Small intestine (tissue), 7 donors: ENCODE data around the gene KCNH1. TPM values are rescaled to one million over a fixed set of nuclear protein-coding genes. Genes with fewer than 3 reads are reported as not detected.

Experiments used
- DNase-seq, 2 donors: peaks; one replicate each; pipeline versions ENCODE4 v3.0.0 to v3.0.0-alpha.2; 2013
- FAIRE-seq: peaks from 2 replicates; lab custom pipeline; 2012; peaks lifted over from hg19 to GRCh38; lab: Jason Lieb, UNC
- H3K27ac ChIP-seq, 3 donors: one replicate each; pipeline ENCODE4 v1.5.1; 2013; ENCODE audit warnings: low read length in 2 of 3, mild to moderate bottlenecking in 2 of 3, control low read depth in 1 of 3, inconsistent platforms in 1 of 3, low read depth in 1 of 3, moderate library complexity in 1 of 3
- H3K27me3 ChIP-seq, 3 donors: one replicate each; pipeline ENCODE4 v1.6.1; 2013; ENCODE audit warnings: low read length in 3 of 3, inconsistent platforms in 1 of 3; ENCODE audit not compliant: control insufficient read depth in 3 of 3, insufficient read depth in 3 of 3
- H3K36me3 ChIP-seq, 3 donors: one replicate each; pipeline ENCODE4 v1.6.1; 2013; ENCODE audit warnings: low read length in 3 of 3, inconsistent platforms in 1 of 3, low read depth in 1 of 3, mild to moderate bottlenecking in 1 of 3, moderate library complexity in 1 of 3; ENCODE audit not compliant: control insufficient read depth in 3 of 3, insufficient read depth in 2 of 3
- H3K4me1 ChIP-seq, 3 donors: one replicate each; pipeline ENCODE4 v1.6.1; 2013; ENCODE audit warnings: low read length in 2 of 3, inconsistent platforms in 1 of 3, low read depth in 1 of 3, mild to moderate bottlenecking in 1 of 3, moderate library complexity in 1 of 3; ENCODE audit not compliant: control insufficient read depth in 3 of 3, insufficient read depth in 2 of 3
- H3K4me3 ChIP-seq, 3 donors: one replicate each; pipeline ENCODE4 v1.5.1; 2013; ENCODE audit warnings: low read length in 3 of 3, control low read depth in 1 of 3, inconsistent platforms in 1 of 3, low read depth in 1 of 3, mild to moderate bottlenecking in 1 of 3, moderate library complexity in 1 of 3
- H3K9me3 ChIP-seq, 2 donors: one replicate each; pipeline ENCODE4 v1.6.1; 2013; ENCODE audit warnings: low read depth in 1 of 2, low read length in 1 of 2; ENCODE audit not compliant: control insufficient read depth in 2 of 2, insufficient read depth in 1 of 2
- WGBS, 3 donors: extraction: QIAGEN DNeasy Blood & Tissue Kit; methylation state at CpG; one replicate each; pipeline ENCODE4 v1.1.7; 2013; 5-methylcytosine and 5-hydroxymethylcytosine counted together
- polyA plus RNA-seq, 4 donors: library from polyadenylated mRNA; stranded (reverse) in 3 of 4; unstranded in 1 of 4; fragments of 200-250 nt in 3 of 4; fragments of 120-200 nt in 1 of 4; gene quantifications; one replicate each; pipeline versions ENCODE4 v1.2.1 to v1.2.3, GENCODE V29; 2013
- donor health status: healthy with polysubstance abuse.
- donor health status: control.
- donor health status: control.
- donor health status: Bipolar disorder and iron deficiency.
- donor health status: healthy.

The KCNH1 gene
- polyA plus RNA-seq, 4 donors, result 0.13 to 0.42 TPM; not detected in 2

DNA sequence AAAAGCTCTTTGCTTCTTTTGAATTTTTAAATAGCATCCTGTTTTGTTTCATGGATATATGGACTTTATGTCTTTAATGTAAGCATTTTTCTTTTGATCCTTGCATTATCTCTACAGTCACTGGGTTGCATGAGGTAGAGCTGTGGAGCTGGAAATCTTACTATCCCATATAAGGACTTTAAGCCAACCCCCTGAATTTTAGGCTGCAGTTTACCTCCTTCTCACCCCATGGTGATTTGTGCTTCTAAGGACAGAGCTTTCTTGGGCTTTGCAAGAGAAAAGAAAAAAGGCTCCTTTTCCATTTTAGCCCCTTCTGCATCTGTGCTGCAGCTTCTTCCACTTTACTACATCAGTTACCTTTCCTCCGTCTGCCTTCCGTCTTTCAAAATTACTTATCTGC, 431.4 kb downstream of the KCNH1 start:
- no peak overlapping the region for H3K27ac ChIP-seq
- H3K4me3 ChIP-seq, result no peak overlapping the region
- no peaks in the 10 kb centered on the region for H3K9me3 ChIP-seq
- DNase-seq (no peak), FAIRE-seq (no peak)
- 93 to 98% (median 96%) methylated on average over 2 of the region's 2 CpGs for WGBS, 3 donors
- H3K27me3 ChIP-seq, result no peaks in the 10 kb centered on the region
- no peaks in the 10 kb centered on the region for H3K36me3 ChIP-seq
- no peaks in the 10 kb centered on the region for H3K4me1 ChIP-seq

DNA sequence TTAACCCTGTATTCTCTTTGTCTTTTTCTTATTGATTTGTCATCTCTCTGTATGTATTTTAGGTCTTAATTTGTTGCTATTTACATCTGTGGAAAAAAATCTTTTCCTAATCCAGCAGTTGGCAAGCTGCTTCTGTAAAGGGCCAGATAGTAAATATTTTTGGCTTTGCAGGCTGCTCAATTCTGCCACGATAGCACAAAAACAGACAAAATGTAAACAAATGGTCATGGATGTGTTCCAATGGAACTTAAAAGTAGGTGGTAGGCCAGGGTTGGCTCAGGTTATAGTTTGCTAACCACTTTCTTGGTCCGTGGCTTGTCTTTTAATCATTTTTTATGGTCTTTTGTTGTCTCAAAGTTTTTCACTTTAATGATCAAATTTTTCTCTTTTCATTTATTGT, 433.4 kb downstream of the KCNH1 start:
- H3K27ac ChIP-seq, result no peak overlapping the region
- 55 to 75% (median 62%) methylated on average over 2 of the region's 2 CpGs for WGBS, 3 donors
- no peak for FAIRE-seq

GRCh38 chr1:210700083-210700482, 433.9 kb downstream of the KCNH1 start:
- Histone ChIP-seq H3K9me3 (no peaks in the 10 kb centered on the region), H3K4me1 (no peaks in the 10 kb centered on the region), H3K4me3 (no peak overlapping the region), H3K36me3 (no peaks in the 10 kb centered on the region), H3K27me3 (no peaks in the 10 kb centered on the region), H3K27ac (no peak overlapping the region)
- WGBS, 3 donors, result 73 to 100% (median 88%) methylated on average over 1 of the region's 1 CpG
- DNase-seq (no peak), FAIRE-seq (no peak)

More for the DNA sequence above, 433.4 kb downstream of the KCNH1 start:
- no peak overlapping the region for H3K4me3 ChIP-seq
- H3K9me3 ChIP-seq, result no peaks in the 10 kb centered on the region
- H3K36me3 ChIP-seq, result no peaks in the 10 kb centered on the region
- no peaks in the 10 kb centered on the region for H3K27me3 ChIP-seq
- no peaks in the 10 kb centered on the region for H3K4me1 ChIP-seq
- no peak for DNase-seq

DNA sequence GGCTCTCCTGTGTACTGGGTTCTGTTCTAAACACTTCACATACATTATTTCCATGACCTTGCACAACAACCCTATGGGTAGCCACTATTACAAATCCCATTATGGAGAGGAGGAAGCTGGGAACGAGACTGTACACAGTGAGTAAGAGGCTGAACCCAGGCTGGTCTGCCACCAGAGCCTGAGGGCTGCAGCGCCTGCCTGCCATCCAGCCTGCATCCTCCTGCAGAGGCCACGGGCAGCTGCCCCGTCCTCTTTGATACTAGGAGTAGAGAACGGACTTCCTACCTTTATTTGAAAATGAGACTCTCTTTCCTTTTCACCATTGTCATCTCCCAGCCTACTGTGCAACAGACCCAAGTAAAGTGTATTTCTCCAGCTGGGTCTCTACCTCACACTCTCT, 435.3 kb downstream of the KCNH1 start:
- DNase-seq (no peak), FAIRE-seq (no peak)
- H3K27me3 ChIP-seq, result no peaks in the 10 kb centered on the region
- no peaks in the 10 kb centered on the region for H3K9me3 ChIP-seq
- H3K4me3 ChIP-seq, result no peak overlapping the region
- no peaks in the 10 kb centered on the region for H3K36me3 ChIP-seq
- WGBS, 3 donors, result 89 to 94% (median 93%) methylated on average over 5 of the region's 5 CpGs
- no peak overlapping the region for H3K27ac ChIP-seq
- no peaks in the 10 kb centered on the region for H3K4me1 ChIP-seq

DNA sequence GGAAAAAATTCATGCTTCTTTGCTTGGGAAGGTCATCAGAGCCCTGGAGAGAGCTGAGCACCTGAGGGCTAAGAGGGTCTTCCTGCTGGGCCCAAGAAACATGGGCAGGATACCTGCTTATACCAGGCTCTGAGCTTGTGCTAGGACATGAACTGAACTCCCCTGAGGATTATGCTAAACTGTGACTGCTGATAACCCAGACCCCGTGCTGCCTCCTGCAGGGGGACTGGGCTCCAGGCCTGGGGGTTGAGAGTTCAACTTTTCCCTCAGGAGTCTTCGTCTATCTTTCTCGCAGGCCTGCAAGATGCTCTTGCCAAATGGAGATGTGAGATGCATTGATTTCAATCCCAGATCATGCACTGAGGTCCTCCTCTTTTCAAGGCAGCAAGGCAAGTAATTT, 436.8 kb downstream of the KCNH1 start:
- Histone ChIP-seq H3K4me3 (no peak overlapping the region), H3K36me3 (no peaks in the 10 kb centered on the region), H3K9me3 (no peaks in the 10 kb centered on the region), H3K4me1 (no peaks in the 10 kb centered on the region), H3K27me3 (no peaks in the 10 kb centered on the region), H3K27ac (no peak overlapping the region)
- DNase-seq (no peak), FAIRE-seq (no peak)
- 72 to 87% (median 86%) methylated on average over 3 of the region's 3 CpGs for WGBS, 3 donors

DNA sequence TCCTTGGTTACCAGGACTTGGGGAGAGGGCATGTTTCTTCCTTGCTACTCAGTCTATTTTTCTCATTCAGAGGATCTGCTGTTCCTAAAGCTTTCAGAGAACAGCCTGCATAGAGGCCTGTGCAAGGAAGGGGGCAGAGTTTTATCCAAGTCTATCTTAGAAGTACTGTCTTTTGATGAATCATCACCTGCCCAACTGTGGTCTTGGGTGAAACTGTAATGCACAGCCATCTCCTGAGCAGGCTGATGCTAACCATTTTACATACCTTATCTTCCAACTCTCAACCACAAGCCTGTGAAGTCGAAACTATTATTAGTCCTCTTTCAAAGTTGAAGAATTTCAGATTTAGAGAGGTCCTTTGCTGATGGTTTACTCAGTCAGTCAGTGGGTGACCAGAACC, 437.2 kb downstream of the KCNH1 start:
- Histone ChIP-seq H3K27me3 (no peaks in the 10 kb centered on the region), H3K9me3 (no peaks in the 10 kb centered on the region), H3K4me1 (no peaks in the 10 kb centered on the region), H3K4me3 (no peak overlapping the region), H3K36me3 (no peaks in the 10 kb centered on the region), H3K27ac (no peak overlapping the region)
- no peak for DNase-seq
- FAIRE-seq, result no peak
- 73 to 80% (median 79%) methylated on average over 1 of the region's 1 CpG for WGBS, 3 donors

- FAIRE-seq, result no peak
- Histone ChIP-seq H3K27ac (no peak overlapping the region), H3K9me3 (no peaks in the 10 kb centered on the region), H3K4me3 (no peak overlapping the region), H3K4me1 (no peaks in the 10 kb centered on the region), H3K36me3 (no peaks in the 10 kb centered on the region), H3K27me3 (no peaks in the 10 kb centered on the region)
- no peak for DNase-seq
- 70 to 85% (median 83%) methylated on average over 1 of the region's 1 CpG for WGBS, 3 donors
These were observed 438.9 kb downstream of the KCNH1 start for GRCh38 chr1:210695026-210695425.

DNA sequence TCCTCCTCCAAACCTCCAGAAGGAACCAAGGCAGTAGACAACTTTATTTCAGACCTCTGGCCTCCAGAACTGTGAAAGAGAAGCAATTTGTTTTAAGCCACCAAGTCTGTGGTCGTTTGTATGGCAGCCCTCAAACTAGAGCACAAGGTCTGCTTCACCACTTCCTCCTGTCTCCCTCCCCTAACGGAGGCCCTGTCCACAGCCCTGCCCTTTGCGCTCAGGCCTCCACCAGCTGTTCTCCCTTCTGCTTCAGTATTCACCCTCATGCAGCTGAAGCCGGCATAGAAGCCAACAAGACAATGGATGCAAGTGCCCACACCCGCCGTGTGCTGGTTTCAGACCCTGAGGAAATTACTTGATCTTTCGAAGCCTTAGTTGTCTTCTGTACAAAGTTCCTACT, 441.2 kb downstream of the KCNH1 start:
- no peaks in the 10 kb centered on the region for H3K4me1 ChIP-seq
- 42 to 71% (median 60%) methylated on average over 7 of the region's 7 CpGs for WGBS, 3 donors
- H3K9me3 ChIP-seq, result no peaks in the 10 kb centered on the region
- DNase-seq (no peak), FAIRE-seq (no peak)
- no peak overlapping the region for H3K4me3 ChIP-seq
- no peaks in the 10 kb centered on the region for H3K27me3 ChIP-seq
- no peaks in the 10 kb centered on the region for H3K36me3 ChIP-seq
- H3K27ac ChIP-seq, result no peak overlapping the region

DNA sequence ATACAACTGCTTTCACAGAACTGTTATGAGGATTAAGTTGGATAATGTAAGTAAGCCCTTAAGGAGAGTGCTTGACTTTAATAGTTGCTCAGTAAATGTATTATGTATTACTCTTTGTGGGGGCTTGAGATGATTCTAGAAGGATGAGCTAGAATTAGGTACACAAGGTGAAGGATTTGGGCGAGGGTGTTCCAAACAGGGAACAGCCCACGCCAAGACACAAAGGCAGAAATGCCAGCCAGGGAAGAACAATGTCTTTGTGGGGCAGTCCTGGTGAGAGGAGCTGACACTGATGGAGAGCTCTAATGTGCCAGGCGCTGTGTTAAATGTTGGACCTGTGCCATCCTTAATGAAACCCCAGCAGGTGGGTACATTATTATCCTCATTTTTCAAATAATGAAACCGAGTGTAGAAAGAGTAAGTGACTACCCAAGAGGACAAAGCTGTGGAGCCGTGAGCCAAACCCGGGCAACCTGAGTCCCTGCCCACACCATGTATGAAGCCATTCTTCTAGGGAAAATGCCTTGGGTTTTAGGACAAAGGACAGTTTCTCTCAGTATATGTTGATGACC, 442.8 kb downstream of the KCNH1 start:
- no peak for FAIRE-seq
- Histone ChIP-seq H3K4me3 (no peak overlapping the region), H3K9me3 (no peaks in the 10 kb centered on the region), H3K27me3 (no peaks in the 10 kb centered on the region), H3K4me1 (no peaks in the 10 kb centered on the region), H3K27ac (no peak overlapping the region), H3K36me3 (no peaks in the 10 kb centered on the region)
- no peak for DNase-seq
- WGBS, 3 donors, result 86 to 96% (median 91%) methylated on average over 6 of the region's 6 CpGs
